ELF-1 (cell line): ENCODE measurements around the gene MFAP1.
"Not testable (repeated sequence)": the region's sequence is repeated elsewhere in the genome, so short reads cannot be mapped to it uniquely, and the experiment has no call there.

Experiments used
- DNase-seq: peaks from one replicate; pipeline ENCODE4 v3.0.0-alpha.2; 2016; ENCODE audit warnings: low read depth, low spot score

MFAP1 gene

DNA sequence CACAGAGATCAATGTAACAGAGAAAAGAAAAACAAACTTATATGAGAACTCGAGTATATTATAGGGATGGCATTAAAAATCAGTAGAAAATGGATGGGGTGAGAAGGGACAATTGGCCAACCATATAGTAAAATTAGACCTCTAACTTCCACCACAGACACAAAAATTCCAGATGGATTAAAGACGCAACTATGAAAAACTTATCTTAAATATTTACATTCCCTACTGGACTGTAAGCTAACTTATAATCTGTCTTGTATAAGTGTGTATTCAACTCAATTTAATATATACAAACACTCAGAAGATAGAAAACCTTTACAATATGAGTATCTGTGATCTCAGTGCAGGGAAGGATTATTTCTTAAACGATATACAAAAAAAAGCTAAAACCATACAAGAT lies 3.0 kb downstream of the MFAP1 start:
- DNase-seq: no peak

DNA sequence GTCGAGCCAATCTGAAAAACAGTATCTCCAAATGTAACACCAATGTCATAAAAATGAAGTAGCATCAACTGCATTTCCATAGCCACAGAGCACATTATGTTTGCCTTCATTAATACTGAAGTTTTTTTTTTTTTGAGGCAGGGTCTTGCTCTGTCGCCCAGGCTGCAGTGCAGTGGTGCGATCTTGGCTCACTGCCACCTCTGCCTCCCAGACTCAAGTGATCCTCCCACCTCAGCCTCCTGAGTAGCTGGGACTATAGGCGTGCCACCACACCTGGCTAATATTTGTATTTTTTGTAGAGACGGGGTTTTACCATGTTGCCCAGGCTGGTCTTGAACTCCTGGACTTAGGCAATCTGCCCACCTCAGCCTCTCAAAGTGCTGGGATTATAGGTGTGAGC lies 9.4 kb downstream of the MFAP1 start:
- not testable (repeated sequence) for DNase-seq

DNA sequence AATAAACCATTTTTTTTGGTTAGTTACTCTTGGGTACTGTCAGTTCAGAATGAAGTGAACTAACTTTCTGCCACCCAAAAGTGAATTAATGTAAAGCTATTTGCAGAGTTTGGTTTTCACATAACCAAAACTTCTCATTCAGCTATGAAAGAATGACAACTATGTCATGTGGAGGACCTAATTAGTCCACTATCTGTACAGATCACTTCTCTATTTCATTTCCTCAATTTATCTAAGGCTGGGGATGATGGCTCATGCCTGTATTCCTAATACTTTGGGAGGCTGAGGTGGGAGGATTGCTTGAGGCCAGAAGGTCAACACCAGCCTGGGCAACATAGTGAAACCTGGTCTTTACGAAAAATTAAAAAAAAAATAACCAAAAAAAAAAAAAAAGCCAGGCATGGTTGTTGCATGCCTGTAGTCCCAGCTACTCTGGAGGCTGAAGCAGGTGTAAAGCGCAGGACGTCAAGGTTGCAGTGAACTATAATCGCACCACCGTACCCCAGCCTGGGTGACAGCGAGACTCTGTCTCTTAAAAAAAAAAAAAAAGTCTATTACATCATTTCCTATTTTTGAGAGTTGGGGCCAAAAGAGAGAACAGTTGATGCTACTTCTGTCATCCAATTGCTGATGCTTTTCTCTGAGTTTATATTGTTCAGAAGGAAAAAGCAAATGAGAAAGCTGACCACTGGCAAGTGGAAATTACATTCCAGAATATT lies 15.4 kb downstream of the MFAP1 start:
- no peak for DNase-seq

DNA sequence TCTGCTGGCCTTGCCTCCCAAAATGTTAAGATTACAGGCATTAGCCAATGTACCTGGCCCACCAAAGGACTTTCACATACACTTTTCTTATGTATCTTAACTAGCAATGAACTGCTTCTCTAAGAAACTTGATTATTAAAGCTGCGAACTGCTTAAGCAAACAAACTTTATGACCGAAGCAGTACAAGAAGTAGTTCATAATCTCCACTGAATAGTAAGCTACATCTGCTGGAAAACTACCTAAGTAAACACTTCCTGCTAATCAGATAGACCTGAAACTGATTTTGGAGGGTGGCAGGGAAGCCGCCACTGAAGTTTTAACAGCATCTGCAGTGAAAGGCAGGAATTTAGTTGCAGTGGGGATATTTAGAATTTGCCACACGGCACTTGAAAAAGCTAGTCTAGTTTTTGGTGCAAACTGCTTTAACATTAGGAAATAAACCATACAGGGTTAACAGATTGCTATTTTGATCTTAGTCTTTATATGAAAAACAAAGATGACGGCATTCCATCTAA lies 16.0 kb downstream of the MFAP1 start:
- DNase-seq: no peak

DNA sequence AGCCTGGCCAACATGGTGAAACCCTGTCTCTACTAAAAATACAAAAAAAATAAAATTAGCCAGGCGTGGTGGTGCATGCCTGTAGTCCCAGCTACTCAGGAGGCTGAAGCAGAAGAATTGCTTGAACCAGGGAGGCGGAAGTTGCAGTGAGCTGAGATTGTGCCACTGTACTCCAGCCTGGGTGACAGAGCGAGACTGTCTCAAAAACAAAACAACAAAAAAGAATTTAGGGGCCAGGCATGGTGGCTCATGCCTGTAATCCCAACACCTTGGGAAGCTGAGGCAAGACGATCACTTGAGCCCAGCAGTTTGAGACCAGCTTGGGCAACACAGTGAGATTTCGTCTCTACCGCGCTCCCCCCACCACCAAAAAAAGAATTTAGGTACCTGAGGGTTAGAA lies 21.8 kb downstream of the MFAP1 start:
- DNase-seq: not testable (repeated sequence)

- peak; percentile 91 for DNase-seq
Measured at GRCh38 chr15:43800286-43801141, 24.0 kb downstream of the MFAP1 start, which contains the start of gene HYPK. Gene HYPK, plus strand, starts transcription at chr15:43800599. Its CDS starts 24 bp downstream, at chr15:43800623.

DNA sequence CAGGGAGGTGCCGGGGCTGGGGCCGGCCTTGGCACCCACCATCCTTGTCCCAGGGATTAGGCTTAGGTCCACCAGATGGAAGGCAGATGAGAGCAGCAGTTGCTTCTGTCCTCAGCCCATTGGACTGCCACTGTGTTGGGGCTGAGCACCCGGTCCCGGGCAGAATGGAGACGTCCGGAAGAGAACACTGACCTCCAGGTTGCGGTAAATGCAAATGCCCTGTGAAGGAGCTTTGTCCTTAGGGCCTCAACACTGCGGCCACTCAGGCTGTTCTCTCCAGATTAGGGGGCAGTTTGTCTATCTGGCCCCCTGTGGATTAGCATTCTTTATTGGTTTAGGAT lies 24.6 kb downstream of the MFAP1 start, which contains the start of gene SERINC4:
SERINC4 (minus strand) TSS at position 276 of the 341 bp plus-strand sequence; CDS start at position 42, 234 bp downstream.
- no peak for DNase-seq

GRCh38 chr15:43799209-43799944 lies 25.1 kb downstream of the MFAP1 start:
- no peak for DNase-seq

- DNase-seq: no peak
Measured at GRCh38 chr15:43796566-43796965, 27.9 kb downstream of the MFAP1 start.

DNA sequence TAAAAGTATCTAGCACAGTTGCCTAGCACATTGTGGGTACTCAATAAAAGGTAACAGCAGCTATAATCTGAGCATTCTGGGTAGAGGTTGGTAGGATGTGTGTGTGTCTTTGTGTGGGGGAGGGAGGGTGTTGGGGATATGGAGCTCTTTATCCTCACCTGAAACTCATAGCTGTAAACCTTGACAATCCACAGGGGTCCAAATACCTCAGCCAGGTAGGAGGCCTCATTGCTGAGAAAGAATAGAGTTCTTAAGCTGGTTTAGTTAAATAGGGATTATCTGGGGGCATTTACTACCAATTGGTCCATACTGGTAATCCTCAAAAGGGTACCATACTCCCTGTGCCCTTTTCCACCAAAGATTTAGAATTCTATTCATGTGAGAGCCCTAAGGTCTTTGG lies 28.5 kb downstream of the MFAP1 start:
- no peak for DNase-seq

GRCh38 chr15:43795197-43795596 lies 29.3 kb downstream of the MFAP1 start:
- DNase-seq: no peak

GRCh38 chr15:43794269-43795037 lies 30.0 kb downstream of the MFAP1 start:
- DNase-seq: no peak

DNA sequence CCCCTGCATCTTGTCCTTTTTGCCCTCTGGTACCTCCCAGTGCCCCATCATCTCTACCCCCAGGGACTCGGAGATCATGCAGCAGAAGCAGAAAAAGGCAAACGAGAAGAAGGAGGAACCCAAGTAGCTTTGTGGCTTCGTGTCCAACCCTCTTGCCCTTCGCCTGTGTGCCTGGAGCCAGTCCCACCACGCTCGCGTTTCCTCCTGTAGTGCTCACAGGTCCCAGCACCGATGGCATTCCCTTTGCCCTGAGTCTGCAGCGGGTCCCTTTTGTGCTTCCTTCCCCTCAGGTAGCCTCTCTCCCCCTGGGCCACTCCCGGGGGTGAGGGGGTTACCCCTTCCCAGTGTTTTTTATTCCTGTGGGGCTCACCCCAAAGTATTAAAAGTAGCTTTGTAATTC lies 30.8 kb downstream of the MFAP1 start:
- no peak for DNase-seq

GRCh38 chr15:43792761-43793476 lies 31.6 kb downstream of the MFAP1 start:
- peak; percentile 36 for DNase-seq

GRCh38 chr15:43791993-43792760 lies 32.3 kb downstream of the MFAP1 start, which contains the start of gene SERF2:
Gene SERF2, plus strand, starts transcription at chr15:43792320. Its CDS starts 57 bp downstream, at chr15:43792377.
- DNase-seq: peak; percentile 100

DNA sequence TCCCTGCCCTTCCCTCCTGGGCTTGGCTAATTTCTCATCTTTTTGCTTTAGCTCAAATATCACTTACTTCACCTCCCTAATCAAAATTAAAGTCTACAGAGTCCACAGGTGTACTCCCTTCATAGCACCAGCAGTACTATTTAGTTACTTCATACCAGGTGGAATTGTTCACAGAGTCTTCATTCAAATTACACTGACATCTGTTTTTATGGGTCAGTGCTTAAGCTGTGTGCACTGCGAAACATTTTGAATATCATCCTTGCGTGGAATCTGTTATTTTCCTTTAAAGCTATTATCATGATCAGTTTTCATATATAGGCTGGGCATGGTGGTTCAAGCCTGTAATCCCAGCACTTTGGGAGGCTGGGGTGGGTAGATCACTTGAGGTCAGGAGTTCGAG lies 35.1 kb downstream of the MFAP1 start:
- DNase-seq: no peak

DNA sequence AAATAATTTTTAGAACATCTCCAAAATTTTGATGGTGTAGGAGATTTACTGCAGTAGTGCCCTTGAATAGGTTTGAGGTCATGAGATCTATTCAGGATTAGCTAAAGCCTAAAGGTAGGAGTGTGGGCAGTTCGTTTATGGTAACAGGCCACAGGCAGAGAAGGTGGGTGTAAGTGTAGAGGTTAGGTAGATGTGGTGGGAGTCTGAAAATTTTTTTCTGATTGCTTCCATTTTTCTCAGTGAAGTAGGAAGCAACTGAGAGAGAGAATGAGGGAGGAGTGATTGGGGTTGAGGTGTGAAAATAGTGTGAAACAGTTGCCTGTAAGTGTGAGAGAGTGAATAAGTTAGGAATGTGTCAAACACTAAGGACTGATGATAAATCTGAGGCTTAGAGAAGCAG lies 45.5 kb downstream of the MFAP1 start:
- no peak for DNase-seq

DNA sequence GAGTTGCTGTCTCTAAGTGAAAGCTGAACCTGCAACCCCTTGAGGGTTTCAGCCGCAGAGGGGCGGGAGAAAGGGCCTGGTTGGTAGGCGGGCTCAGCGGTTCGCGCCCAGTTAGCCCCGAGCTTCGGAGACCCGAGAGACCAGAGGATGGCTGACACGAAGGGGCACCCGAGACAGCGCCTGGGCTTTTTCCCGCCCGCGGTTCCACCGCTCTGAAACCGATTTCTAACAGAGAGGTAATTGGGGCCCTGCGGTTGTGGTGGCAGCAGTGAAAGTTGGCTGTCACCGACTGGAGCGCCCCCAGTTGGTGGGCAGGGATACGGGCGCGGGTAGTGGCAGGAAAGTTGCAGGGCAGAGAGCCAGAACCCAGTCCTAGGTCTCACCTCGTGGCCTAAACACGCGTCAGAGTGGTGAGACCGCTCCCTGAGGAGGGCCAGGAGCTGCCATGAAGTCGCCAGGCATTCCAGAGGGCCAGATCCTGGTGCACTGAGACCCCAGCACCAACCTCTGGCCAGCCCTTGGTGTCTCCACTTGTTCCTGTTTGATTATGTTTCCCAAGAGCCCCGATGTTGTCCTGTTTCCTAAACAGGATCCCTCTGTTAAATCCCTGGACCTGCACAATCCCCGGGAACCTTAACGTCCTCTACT lies 47.1 kb downstream of the MFAP1 start:
- peak; percentile 81 for DNase-seq

DNA sequence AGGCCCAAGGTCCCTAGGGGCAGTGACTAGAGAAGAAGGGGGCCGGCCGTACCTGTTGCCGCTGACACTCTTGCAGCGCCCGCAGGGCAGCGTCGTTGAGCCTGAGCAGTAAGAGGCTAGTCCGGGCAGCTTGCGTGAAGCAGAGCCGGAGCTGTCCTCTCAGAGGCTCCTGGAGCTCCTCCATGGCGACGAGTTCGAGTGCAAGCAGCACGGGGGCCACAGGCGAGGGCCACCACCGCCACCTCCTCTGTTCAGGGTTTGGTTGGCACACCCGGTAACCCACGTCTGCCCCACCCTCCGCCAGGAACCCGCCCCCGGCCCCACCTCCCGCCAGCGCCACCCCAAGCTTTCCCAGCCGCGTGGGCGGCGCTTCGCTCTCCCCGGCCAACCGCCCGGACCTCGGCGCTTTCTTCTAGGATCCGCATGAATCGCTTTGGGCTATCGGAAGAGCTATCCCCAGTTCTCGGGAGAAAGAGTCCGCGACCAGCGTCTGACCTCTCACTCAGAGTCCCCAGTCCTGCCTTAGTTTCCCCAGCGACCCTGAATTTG lies 47.7 kb downstream of the MFAP1 start, which contains the start of gene ELL3:
ELL3 (minus strand) TSS at position 249 of the 549 bp plus-strand sequence; CDS start at position 184, 65 bp downstream.
- DNase-seq: peak; percentile 78
